Neural cell (in vitro differentiated cells): ENCODE measurements around the gene A2ML1. TPM values are rescaled to one million over a fixed set of nuclear protein-coding genes. Genes with fewer than 3 reads are reported as not detected.
"Not testable (repeated sequence)": the region's sequence is repeated elsewhere in the genome, so short reads cannot be mapped to it uniquely, and the experiment has no call there.

Source experiments
- H2AFZ ChIP-seq: fragments of 200-600, 300-800 bp; sonication (generic), shearing (Covaris generic); 2 replicates; pipeline ENCODE4 v1.6.0; 2014; ENCODE audit warnings: low read depth, mild to moderate bottlenecking, antibody characterized with exemption, low read length, moderate library complexity
- H3F3A ChIP-seq: fragments of 200-600 bp; shearing (Covaris generic); 2 replicates; pipeline ENCODE4 v1.6.1; 2016; ENCODE audit warnings: mild to moderate bottlenecking, moderate library complexity, mixed read lengths, antibody characterized with exemption, low read length; ENCODE audit not compliant: insufficient read depth, poor library complexity, severe bottlenecking
- H3K27ac ChIP-seq: fragments of 200-600, 300-800 bp; sonication (generic), shearing (Covaris generic); 2 replicates; pipeline ENCODE4 v1.5.1; 2014; ENCODE audit warnings: mild to moderate bottlenecking, low read length, moderate library complexity
- H3K27me3 ChIP-seq: fragments of 300-800, 200-600 bp; sonication (generic), shearing (Covaris generic); 2 replicates; pipeline ENCODE4 v1.6.0; 2014; ENCODE audit warnings: mild to moderate bottlenecking, low read depth, low read length, moderate library complexity; ENCODE audit not compliant: insufficient read depth
- H3K36me3 ChIP-seq: fragments of 300-800, 200-600 bp; sonication (generic), shearing (Covaris generic); 2 replicates; pipeline ENCODE4 v1.5.1; 2014; ENCODE audit warnings: mild to moderate bottlenecking, antibody characterized with exemption, low read length, moderate library complexity; ENCODE audit not compliant: insufficient read depth
- H3K4me2 ChIP-seq: fragments of 300-800, 200-600 bp; sonication (generic), shearing (Covaris generic); 2 replicates; pipeline ENCODE4 v1.6.0; 2014; ENCODE audit warnings: mild to moderate bottlenecking, low read length
- H3K4me3 ChIP-seq: fragments of 300-800, 200-600 bp; sonication (generic), shearing (Covaris generic); 2 replicates; pipeline ENCODE4 v1.5.1; 2014; ENCODE audit warnings: mild to moderate bottlenecking, low read length, moderate library complexity
- H3K79me2 ChIP-seq: fragments of 200-600 bp; shearing (Covaris generic); replicated peaks from 2 replicates; pipeline ENCODE4 v1.6.0; 2014; ENCODE audit warnings: mild to moderate bottlenecking, low read length, moderate library complexity; ENCODE audit not compliant: insufficient read depth
- H3K9ac ChIP-seq: fragments of 300-800, 200-600 bp; sonication (generic), shearing (Covaris generic); 2 replicates; pipeline ENCODE4 v1.6.1; 2016; ENCODE audit warnings: mild to moderate bottlenecking, low read length, mixed read lengths
- H3K9me2 ChIP-seq: fragments of 200-600 bp; shearing (Covaris generic); 2 replicates; pipeline ENCODE4 v1.6.1; 2016; ENCODE audit warnings: mild to moderate bottlenecking, low read length, mixed read lengths; ENCODE audit not compliant: insufficient read depth
- H3K9me3 ChIP-seq: fragments of 200-600, 300-800 bp; sonication (generic), shearing (Covaris generic); 2 replicates; pipeline ENCODE4 v1.6.1; 2016; ENCODE audit warnings: mild to moderate bottlenecking, mixed run types, low read length, moderate library complexity, mixed read lengths
- H4K20me1 ChIP-seq: fragments of 200-600 bp; shearing (Covaris generic); 2 replicates; pipeline ENCODE4 v1.6.1; 2016; ENCODE audit warnings: mild to moderate bottlenecking, mixed run types; ENCODE audit not compliant: insufficient read depth
- EZH2 ChIP-seq: fragments of 200-600, 300-800 bp; shearing (Covaris generic), sonication (generic); IDR thresholded peaks from 2 replicates; pipeline ENCODE4 v1.6.1; 2014; ENCODE audit warnings: antibody characterized with exemption, low read length, borderline replicate concordance, mild to moderate bottlenecking; ENCODE audit not compliant: insufficient read depth, poor library complexity, severe bottlenecking
- MXI1 ChIP-seq: fragments of 450-650 bp; conservative IDR thresholded peaks from 2 replicates; pipeline ENCODE4 v1.6.1; 2014; ENCODE audit warnings: antibody characterized with exemption, mild to moderate bottlenecking; ENCODE audit not compliant: poor library complexity, severe bottlenecking
- RAD21 ChIP-seq: fragments of 450-650 bp; conservative IDR thresholded peaks from 2 replicates; pipeline ENCODE4 v1.6.1; 2014; ENCODE audit warnings: antibody characterized with exemption, mild to moderate bottlenecking, moderate library complexity
- SMC3 ChIP-seq: fragments of 450-650 bp; conservative IDR thresholded peaks from 2 replicates; pipeline ENCODE4 v1.6.1; 2014; ENCODE audit warnings: antibody characterized with exemption, mild to moderate bottlenecking, moderate library complexity; ENCODE audit not compliant: poor library complexity
- TAF1 ChIP-seq: IDR thresholded peaks from 2 replicates; pipeline ENCODE4 v1.6.1; 2012; ENCODE audit warnings: low read depth
- polyA plus RNA-seq: library from polyadenylated mRNA; depleted of rRNA; stranded (reverse); fragments of >200 nt; gene quantifications from 2 replicates; pipeline ENCODE4 v1.2.3, GENCODE V29; 2014
- TF ChIP-seq, protein P1 (sequence below): fragments of 450-650 bp; IDR thresholded peaks from 2 replicates; pipeline ENCODE4 v1.5.1; 2014; ENCODE audit warnings: antibody characterized with exemption, mild to moderate bottlenecking, moderate library complexity; ENCODE audit not compliant: poor library complexity, severe bottlenecking

A2ML1 gene
- polyA plus RNA-seq, 1 donor from 2014 or later: not detected

GRCh38 chr12:8796831-8797626 lies 25.4 kb upstream of the A2ML1 start:
- no peaks in the 10 kb centered on the region for H3K79me2 ChIP-seq
- TF ChIP-seq EZH2: no peak
- TF ChIP-seq SMC3: no peak
- no peak for TF ChIP-seq MXI1
- no peak for TF ChIP-seq RAD21
- TF ChIP-seq TAF1: no peak
- TF ChIP-seq, protein P1, sequence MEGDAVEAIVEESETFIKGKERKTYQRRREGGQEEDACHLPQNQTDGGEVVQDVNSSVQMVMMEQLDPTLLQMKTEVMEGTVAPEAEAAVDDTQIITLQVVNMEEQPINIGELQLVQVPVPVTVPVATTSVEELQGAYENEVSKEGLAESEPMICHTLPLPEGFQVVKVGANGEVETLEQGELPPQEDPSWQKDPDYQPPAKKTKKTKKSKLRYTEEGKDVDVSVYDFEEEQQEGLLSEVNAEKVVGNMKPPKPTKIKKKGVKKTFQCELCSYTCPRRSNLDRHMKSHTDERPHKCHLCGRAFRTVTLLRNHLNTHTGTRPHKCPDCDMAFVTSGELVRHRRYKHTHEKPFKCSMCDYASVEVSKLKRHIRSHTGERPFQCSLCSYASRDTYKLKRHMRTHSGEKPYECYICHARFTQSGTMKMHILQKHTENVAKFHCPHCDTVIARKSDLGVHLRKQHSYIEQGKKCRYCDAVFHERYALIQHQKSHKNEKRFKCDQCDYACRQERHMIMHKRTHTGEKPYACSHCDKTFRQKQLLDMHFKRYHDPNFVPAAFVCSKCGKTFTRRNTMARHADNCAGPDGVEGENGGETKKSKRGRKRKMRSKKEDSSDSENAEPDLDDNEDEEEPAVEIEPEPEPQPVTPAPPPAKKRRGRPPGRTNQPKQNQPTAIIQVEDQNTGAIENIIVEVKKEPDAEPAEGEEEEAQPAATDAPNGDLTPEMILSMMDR: no peak
- H2AFZ ChIP-seq: no peak overlapping the region
- no peaks in the 10 kb centered on the region for H4K20me1 ChIP-seq
- H3K9ac ChIP-seq: no peak overlapping the region
- no peaks in the 10 kb centered on the region for H3K36me3 ChIP-seq
- H3K27ac ChIP-seq: no peak overlapping the region
- no peaks in the 10 kb centered on the region for H3K9me2 ChIP-seq
- H3K9me3 ChIP-seq: no peaks in the 10 kb centered on the region
- H3K27me3 ChIP-seq: no peaks in the 10 kb centered on the region
- H3F3A ChIP-seq: no peaks in the 10 kb centered on the region
- H3K4me2 ChIP-seq: no peak overlapping the region
- H3K4me3 ChIP-seq: no peak overlapping the region

GRCh38 chr12:8801213-8801612 lies 21.2 kb upstream of the A2ML1 start:
- H3K4me3 ChIP-seq, H3K9ac ChIP-seq, H3K27ac ChIP-seq, H3K4me2 ChIP-seq, H3K36me3 ChIP-seq, H2AFZ ChIP-seq, H3K9me3 ChIP-seq, H3K27me3 ChIP-seq, H3K79me2 ChIP-seq, H4K20me1 ChIP-seq, H3K9me2 ChIP-seq, H3F3A ChIP-seq: not testable (repeated sequence)

DNA sequence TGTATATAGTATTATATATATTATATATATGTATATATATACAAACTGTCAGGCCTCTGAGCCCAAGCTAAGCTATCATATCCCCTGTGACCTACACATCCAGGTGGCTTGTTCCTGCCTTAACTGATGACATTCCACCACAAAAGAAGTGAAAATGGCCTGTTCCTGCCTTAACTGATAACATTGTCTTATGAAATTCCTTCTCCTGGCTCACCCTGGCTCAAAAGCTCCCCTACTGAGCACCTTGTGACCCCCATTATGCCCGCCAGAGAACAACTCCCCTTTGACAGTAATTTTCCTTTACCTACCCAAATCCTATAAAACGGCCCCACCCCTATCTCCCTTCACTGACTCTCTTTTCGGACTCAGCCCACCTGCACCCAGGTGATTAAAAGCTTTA lies 17.6 kb upstream of the A2ML1 start:
- H3K9me3 ChIP-seq, H3K4me2 ChIP-seq, H3K36me3 ChIP-seq, H3K4me3 ChIP-seq, H3K9ac ChIP-seq, H3F3A ChIP-seq, H4K20me1 ChIP-seq, H3K27ac ChIP-seq, H3K79me2 ChIP-seq, H3K27me3 ChIP-seq, H3K9me2 ChIP-seq, H2AFZ ChIP-seq: not testable (repeated sequence)

GRCh38 chr12:8805487-8805886 lies 16.9 kb upstream of the A2ML1 start:
- H3K9ac ChIP-seq, H3K27ac ChIP-seq, H3K4me3 ChIP-seq, H3K9me2 ChIP-seq, H3K79me2 ChIP-seq, H3K9me3 ChIP-seq, H2AFZ ChIP-seq, H3F3A ChIP-seq, H3K36me3 ChIP-seq, H4K20me1 ChIP-seq, H3K4me2 ChIP-seq, H3K27me3 ChIP-seq: not testable (repeated sequence)

DNA sequence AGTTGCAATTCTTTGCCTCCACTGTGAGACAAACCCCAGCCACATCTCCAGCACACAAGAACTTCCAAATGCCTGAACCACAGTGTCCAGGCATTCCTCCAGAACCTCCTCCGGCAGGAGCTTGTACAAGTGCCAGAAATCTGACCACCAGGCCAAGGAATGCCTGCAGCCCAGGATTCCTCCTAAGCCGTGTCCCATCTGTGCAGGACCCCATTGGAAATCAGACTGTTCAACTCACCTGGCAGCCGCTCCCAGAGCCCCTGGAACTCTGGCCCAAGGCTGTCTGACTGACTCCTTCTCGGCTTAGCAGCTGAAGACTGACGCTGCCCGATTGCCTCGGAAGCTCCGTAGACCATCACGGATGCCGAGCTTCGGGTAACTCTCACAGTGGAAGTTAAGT lies 15.3 kb upstream of the A2ML1 start:
- not testable (repeated sequence) for H3K4me2 ChIP-seq, H3K9me3 ChIP-seq, H4K20me1 ChIP-seq, H3K4me3 ChIP-seq, H3K9ac ChIP-seq, H3K9me2 ChIP-seq, H3K27me3 ChIP-seq, H2AFZ ChIP-seq, H3F3A ChIP-seq, H3K27ac ChIP-seq, H3K36me3 ChIP-seq, H3K79me2 ChIP-seq

- H3K79me2 ChIP-seq, H3K4me2 ChIP-seq, H3K9ac ChIP-seq, H3F3A ChIP-seq, H3K36me3 ChIP-seq, H2AFZ ChIP-seq, H3K9me2 ChIP-seq, H3K9me3 ChIP-seq, H3K4me3 ChIP-seq, H3K27ac ChIP-seq, H3K27me3 ChIP-seq, H4K20me1 ChIP-seq: not testable (repeated sequence)
Measured at GRCh38 chr12:8810112-8810511, 12.3 kb upstream of the A2ML1 start.
